Measurements from ENCODE around the gene CATSPER1.
"Not testable (repeated sequence)": the region's sequence is repeated elsewhere in the genome, so short reads cannot be mapped to it uniquely, and the experiment has no call there.

CATSPER1 gene

GRCh38 chr11:66012946-66013761, 13.1 kb downstream of the CATSPER1 start:
- TF ChIP-seq, protein P1, sequence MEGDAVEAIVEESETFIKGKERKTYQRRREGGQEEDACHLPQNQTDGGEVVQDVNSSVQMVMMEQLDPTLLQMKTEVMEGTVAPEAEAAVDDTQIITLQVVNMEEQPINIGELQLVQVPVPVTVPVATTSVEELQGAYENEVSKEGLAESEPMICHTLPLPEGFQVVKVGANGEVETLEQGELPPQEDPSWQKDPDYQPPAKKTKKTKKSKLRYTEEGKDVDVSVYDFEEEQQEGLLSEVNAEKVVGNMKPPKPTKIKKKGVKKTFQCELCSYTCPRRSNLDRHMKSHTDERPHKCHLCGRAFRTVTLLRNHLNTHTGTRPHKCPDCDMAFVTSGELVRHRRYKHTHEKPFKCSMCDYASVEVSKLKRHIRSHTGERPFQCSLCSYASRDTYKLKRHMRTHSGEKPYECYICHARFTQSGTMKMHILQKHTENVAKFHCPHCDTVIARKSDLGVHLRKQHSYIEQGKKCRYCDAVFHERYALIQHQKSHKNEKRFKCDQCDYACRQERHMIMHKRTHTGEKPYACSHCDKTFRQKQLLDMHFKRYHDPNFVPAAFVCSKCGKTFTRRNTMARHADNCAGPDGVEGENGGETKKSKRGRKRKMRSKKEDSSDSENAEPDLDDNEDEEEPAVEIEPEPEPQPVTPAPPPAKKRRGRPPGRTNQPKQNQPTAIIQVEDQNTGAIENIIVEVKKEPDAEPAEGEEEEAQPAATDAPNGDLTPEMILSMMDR (IDR thresholded peaks at IDR 0.05; ENCODE audit: borderline replicate concordance, insufficient read depth, low read depth, low read length), result no peak
- no peak overlapping the region for H3K4me3 ChIP-seq (ENCODE audit: low read depth, low read length)

- TF ChIP-seq, protein P1 (IDR thresholded peaks at IDR 0.05; ENCODE audit: borderline replicate concordance, insufficient read depth, low read depth, low read length), result no peak
- H3K4me3 ChIP-seq (ENCODE audit: low read depth, low read length), result no peak overlapping the region
Measured at GRCh38 chr11:66012371-66012945, 13.8 kb downstream of the CATSPER1 start.

DNA sequence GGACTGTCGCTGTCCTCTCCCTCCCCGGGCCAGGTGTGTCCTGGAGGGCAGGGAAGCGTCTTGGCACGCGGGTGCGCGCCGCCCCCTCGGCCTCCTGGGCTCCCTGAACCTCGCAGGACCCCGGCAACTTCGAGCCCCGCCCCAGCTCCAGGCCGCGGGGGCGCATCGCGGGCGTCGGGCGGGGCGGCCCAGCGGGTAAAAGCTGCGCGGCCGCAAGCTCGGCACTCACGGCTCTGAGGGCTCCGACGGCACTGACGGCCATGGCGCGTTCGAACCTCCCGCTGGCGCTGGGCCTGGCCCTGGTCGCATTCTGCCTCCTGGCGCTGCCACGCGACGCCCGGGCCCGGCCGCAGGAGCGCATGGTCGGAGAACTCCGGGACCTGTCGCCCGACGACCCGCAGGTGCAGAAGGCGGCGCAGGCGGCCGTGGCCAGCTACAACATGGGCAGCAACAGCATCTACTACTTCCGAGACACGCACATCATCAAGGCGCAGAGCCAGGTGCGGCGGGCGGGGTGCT, 14.4 kb downstream of the CATSPER1 start, which contains the start of gene CST6:
Gene CST6, plus strand, starts transcription at position 224 of the 519 bp plus-strand sequence. Its CDS starts 37 bp downstream, at position 261.
- TF ChIP-seq, protein P1 (IDR thresholded peaks at IDR 0.05; ENCODE audit: borderline replicate concordance, insufficient read depth, low read depth, low read length), result no peak
- no peak within 1 kb of the TSS for H3K4me3 ChIP-seq (ENCODE audit: low read depth, low read length)

GRCh38 chr11:66011239-66011784, 15.0 kb downstream of the CATSPER1 start:
- H3K4me3 ChIP-seq (ENCODE audit: low read depth, low read length), result no peak overlapping the region
- TF ChIP-seq, protein P1 (IDR thresholded peaks at IDR 0.05; ENCODE audit: borderline replicate concordance, insufficient read depth, low read depth, low read length), result no peak

DNA sequence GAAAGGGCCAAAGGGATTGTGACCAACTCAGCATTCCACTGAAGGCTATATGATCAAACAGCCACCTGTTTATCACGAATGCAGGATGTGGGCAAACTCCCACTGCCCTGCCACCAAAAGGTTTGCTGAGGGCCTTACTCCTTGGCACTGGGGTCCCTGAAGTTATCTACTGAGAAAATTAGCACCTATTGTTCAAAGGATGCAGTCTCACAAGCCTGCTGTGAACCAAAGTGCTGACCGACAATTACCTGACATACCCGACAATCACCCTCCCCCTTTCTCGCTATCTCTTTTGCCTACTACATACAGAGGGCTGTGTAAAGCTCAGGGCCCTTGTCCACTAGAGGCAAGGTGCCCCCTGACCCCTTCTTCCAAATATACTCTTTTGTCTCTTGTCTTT, 16.2 kb downstream of the CATSPER1 start:
- H3K4me3 ChIP-seq (ENCODE audit: low read depth, low read length), result not testable (repeated sequence)

DNA sequence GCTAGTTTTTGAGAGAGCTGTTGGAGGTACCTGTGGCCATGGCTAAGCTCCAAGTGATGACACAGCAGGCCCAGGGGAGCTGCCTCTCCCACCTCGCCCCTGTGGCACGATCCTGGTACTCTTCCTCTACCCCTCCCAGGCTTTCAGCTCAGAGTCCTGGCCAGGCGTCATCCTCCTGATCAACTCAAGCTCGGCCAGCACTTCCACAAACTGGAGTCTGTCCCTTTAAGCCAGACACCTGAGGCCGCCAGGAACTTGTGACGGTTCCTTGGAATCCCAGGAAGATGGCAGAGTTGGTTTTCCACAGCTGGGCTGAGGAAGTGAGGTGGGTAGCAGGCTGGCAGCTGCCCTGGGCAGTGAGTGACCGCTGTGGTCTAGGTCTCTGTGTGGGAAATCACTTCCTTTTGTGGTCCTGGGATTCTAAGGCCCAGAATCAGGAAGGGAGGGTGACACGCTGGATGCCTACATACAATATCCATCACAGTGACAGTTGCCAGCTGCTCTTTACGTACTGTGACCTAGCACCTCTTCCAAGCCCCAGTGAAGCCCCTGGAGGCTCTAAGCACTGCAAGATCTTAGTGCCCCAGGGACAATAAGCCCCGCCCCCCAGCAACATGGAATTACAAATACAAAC, 17.7 kb downstream of the CATSPER1 start:
- H3K4me3 ChIP-seq (ENCODE audit: low read depth, low read length), result no peak overlapping the region
- TF ChIP-seq, protein P1 (IDR thresholded peaks at IDR 0.05; ENCODE audit: borderline replicate concordance, insufficient read depth, low read depth, low read length), result no peak

DNA sequence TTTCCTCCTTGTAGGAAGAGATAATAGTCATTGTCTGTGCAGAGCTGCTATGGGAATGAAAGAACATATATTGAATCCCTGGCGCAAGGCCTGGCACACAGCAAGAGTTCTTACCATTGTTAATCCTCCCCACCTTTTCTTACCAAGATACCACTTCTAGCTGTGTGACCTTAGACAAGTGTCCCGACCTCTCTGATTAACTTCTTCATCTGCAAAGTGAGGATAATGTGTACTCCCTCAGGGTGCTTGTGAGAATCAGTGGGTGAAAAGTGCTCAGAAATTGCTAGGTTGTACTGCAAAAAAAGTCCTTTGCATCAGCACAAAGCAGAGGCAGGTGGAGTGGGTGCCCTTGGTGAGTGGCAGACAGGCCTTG, 18.2 kb downstream of the CATSPER1 start:
- no peak overlapping the region for H3K4me3 ChIP-seq (ENCODE audit: low read depth, low read length)
- TF ChIP-seq, protein P1 (IDR thresholded peaks at IDR 0.05; ENCODE audit: borderline replicate concordance, insufficient read depth, low read depth, low read length), result no peak
